Astrocyte (in vitro differentiated cells and primary cell): ENCODE measurements around the gene LRRC2.

ENCODE experiments used
- CTCF ChIP-seq: IDR thresholded peaks from 2 replicates; pipeline ENCODE4 v1.5.1; 2011; ENCODE audit warnings: low read depth, mild to moderate bottlenecking, inconsistent platforms, low read length, moderate library complexity; ENCODE audit not compliant: insufficient read depth
- EZH2 ChIP-seq: IDR thresholded peaks from 2 replicates; pipeline ENCODE4 v1.6.1; 2012; ENCODE audit warnings: mild to moderate bottlenecking, low read length, inconsistent platforms; ENCODE audit not compliant: insufficient read depth

DNA sequence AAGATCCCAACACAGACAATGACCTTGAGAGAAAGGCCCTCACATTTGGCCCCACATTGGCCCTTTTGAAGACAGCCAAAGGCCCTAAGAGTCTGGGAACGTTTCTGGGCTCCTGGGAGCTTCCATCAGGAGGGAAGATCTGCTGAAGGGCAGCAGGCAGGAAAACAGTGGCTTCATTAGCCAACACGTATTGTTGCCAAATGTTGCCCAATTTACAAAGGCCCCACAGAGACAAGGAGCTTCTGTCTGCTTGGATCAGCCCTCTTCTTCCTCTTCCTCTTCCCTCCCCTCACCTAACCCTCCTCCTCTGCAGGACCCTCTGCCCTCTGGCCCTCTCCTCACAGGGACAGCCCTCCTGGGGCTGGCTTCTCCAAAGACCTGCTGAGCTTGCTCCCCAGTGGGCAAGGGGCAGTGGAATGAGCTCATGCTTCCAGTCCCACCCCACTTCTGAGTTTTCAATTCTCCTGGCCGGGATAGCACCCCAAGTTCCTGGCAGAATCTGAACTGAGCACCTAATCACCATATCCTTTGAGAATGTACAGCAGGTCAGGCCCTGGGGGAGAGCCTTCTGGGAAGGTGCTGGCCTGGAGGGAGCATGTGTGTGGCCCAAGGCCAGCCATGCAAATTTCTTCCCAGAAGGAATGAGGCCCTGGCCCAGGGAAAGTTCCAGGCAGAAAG lies 96.3 kb downstream of the LRRC2 start:
- TF ChIP-seq CTCF (no peak), EZH2 (no peak)
